ENCODE measurements around the gene PACC1. TPM values are rescaled to one million over a fixed set of nuclear protein-coding genes. Genes with fewer than 3 reads are reported as not detected.

PACC1 gene
- total RNA-seq, 4 donors from 2014 or later = 3.3 to 33.2 (median 11.4) TPM

- Histone ChIP-seq H3K4me1 (no peaks in the 10 kb centered on the region), H3K27ac (no peak overlapping the region), H3K4me3 (no peak overlapping the region), H3K36me3 (peaks cover 0 to 50% (median 3%) of the 10 kb centered on the region in 3 donors), H3K9me3 (peaks cover 0 to 2% (median 0%) of the 10 kb centered on the region in 4 donors), H3K27me3 (no peaks in the 10 kb centered on the region)
- TF ChIP-seq CTCF (IDR thresholded peaks at IDR 0.05) (no peak), EP300 (IDR thresholded peaks at IDR 0.05) (no peak), POLR2A (IDR thresholded peaks at IDR 0.05) (no peak)
- no peak for DNase-seq (ENCODE audit: low spot score in 2 of 2)
- 72 to 75% methylated on average over 5 of the region's 5 CpGs for WGBS, 2 donors
These were observed 47.8 kb downstream of the PACC1 start for GRCh38 chr1:212366901-212367300.

- 88% methylated on average over 7 of the region's 7 CpGs for WGBS, 2 donors
These were observed 49.7 kb downstream of the PACC1 start for GRCh38 chr1:212364985-212365384.

GRCh38 chr1:212359794-212360479, 54.7 kb downstream of the PACC1 start:
- WGBS, 2 donors = 90 to 93% methylated on average over 4 of the region's 4 CpGs

More at GRCh38 chr1:212364985-212365384, 49.7 kb downstream of the PACC1 start:
- Histone ChIP-seq H3K36me3 (peaks cover 0 to 68% (median 3%) of the 10 kb centered on the region in 3 donors), H3K27ac (no peak overlapping the region), H3K9me3 (peaks cover 0 to 2% (median 0%) of the 10 kb centered on the region in 4 donors), H3K4me1 (no peaks in the 10 kb centered on the region), H3K27me3 (no peaks in the 10 kb centered on the region), H3K4me3 (no peak overlapping the region)
- no peak for TF ChIP-seq EP300 (IDR thresholded peaks at IDR 0.05)
- no peak for TF ChIP-seq CTCF (IDR thresholded peaks at IDR 0.05)
- TF ChIP-seq POLR2A (IDR thresholded peaks at IDR 0.05) = no peak
- DNase-seq (ENCODE audit: low spot score in 2 of 2) = no peak

GRCh38 chr1:212355230-212355969, 59.3 kb downstream of the PACC1 start:
- H3K27me3 ChIP-seq = no peaks in the 10 kb centered on the region
- no peak overlapping the region for H3K4me3 ChIP-seq
- TF ChIP-seq CTCF (IDR thresholded peaks at IDR 0.05) = no peak
- no peak for TF ChIP-seq EP300 (IDR thresholded peaks at IDR 0.05)
- TF ChIP-seq POLR2A (IDR thresholded peaks at IDR 0.05) = no peak
- H3K27ac ChIP-seq = no peak overlapping the region
- H3K9me3 ChIP-seq = no peaks in the 10 kb centered on the region
- H3K4me1 ChIP-seq = no peaks in the 10 kb centered on the region
- WGBS, 2 donors = 91 to 93% methylated on average over 3 of the region's 3 CpGs
- DNase-seq (ENCODE audit: low spot score in 2 of 2) = no peak
- H3K36me3 ChIP-seq = peaks cover 0 to 79% (median 0%) of the 10 kb centered on the region in 3 donors

More at GRCh38 chr1:212359794-212360479, 54.7 kb downstream of the PACC1 start:
- no peak for DNase-seq (ENCODE audit: low spot score in 2 of 2)
- H3K36me3 ChIP-seq = peaks cover 0 to 80% (median 0%) of the 10 kb centered on the region in 3 donors
- H3K27ac ChIP-seq = no peak overlapping the region
- TF ChIP-seq EP300 (IDR thresholded peaks at IDR 0.05) (no peak), POLR2A (IDR thresholded peaks at IDR 0.05) (no peak), CTCF (IDR thresholded peaks at IDR 0.05) (no peak)
- H3K4me3 ChIP-seq = no peak overlapping the region
- no peaks in the 10 kb centered on the region for H3K27me3 ChIP-seq
- no peaks in the 10 kb centered on the region for H3K4me1 ChIP-seq
- no peaks in the 10 kb centered on the region for H3K9me3 ChIP-seq

- WGBS, 2 donors = 88 to 93% methylated on average over 3 of the region's 3 CpGs
- Histone ChIP-seq H3K4me3 (no peak overlapping the region), H3K27ac (no peak overlapping the region), H3K36me3 (peaks cover 0 to 74% (median 0%) of the 10 kb centered on the region in 3 donors), H3K4me1 (no peaks in the 10 kb centered on the region), H3K9me3 (no peaks in the 10 kb centered on the region), H3K27me3 (no peaks in the 10 kb centered on the region)
- no peak for DNase-seq (ENCODE audit: low spot score in 2 of 2)
- TF ChIP-seq EP300 (IDR thresholded peaks at IDR 0.05) (no peak), POLR2A (IDR thresholded peaks at IDR 0.05) (no peak), CTCF (IDR thresholded peaks at IDR 0.05) (no peak)
These were observed 60.2 kb downstream of the PACC1 start for GRCh38 chr1:212354464-212354863.
